Keratinocyte (primary cell): ENCODE measurements around the gene HEMK1. TPM values are rescaled to one million over a fixed set of nuclear protein-coding genes. Genes with fewer than 3 reads are reported as not detected.

Source experiments
- DNase-seq: peaks from one replicate; pipeline ENCODE4 v3.0.0-alpha.2; 2011; ENCODE audit warnings: low read depth, missing footprints, low spot score
- FAIRE-seq: peaks from 2 replicates; lab custom pipeline; 2011; peaks lifted over from hg19 to GRCh38; lab: Jason Lieb, UNC
- H2AFZ ChIP-seq: 2 replicates; pipeline ENCODE4 v1.6.0; 2012; ENCODE audit warnings: low read length, control low read depth, inconsistent platforms; ENCODE audit not compliant: control insufficient read depth
- H3K27ac ChIP-seq: 2 replicates; pipeline ENCODE4 v1.5.1; 2011; ENCODE audit warnings: low read length; ENCODE audit not compliant: control insufficient read depth, insufficient read depth
- H3K27me3 ChIP-seq: 3 replicates; pipeline ENCODE4 v1.6.0; 2011; ENCODE audit warnings: low read length; ENCODE audit not compliant: control insufficient read depth, insufficient read depth; ENCODE audit errors: extremely low read depth
- H3K36me3 ChIP-seq, 2 experiments: 2 replicates in 1 of 2; 3 replicates in 1 of 2; pipeline ENCODE4 v1.5.1; 2011; ENCODE audit warnings: low read length in 2 of 2, mild to moderate bottlenecking in 1 of 2; ENCODE audit not compliant: control insufficient read depth in 2 of 2, insufficient read depth in 2 of 2; ENCODE audit errors: extremely low read depth in 1 of 2
- H3K4me1 ChIP-seq: 3 replicates; pipeline ENCODE4 v1.5.1; 2011; ENCODE audit warnings: low read length; ENCODE audit not compliant: control insufficient read depth, insufficient read depth; ENCODE audit errors: extremely low read depth
- H3K4me2 ChIP-seq: 3 replicates; pipeline ENCODE4 v1.6.0; 2011; ENCODE audit warnings: low read depth, low read length; ENCODE audit not compliant: control insufficient read depth, insufficient read depth; ENCODE audit errors: extremely low read depth
- H3K4me3 ChIP-seq, 3 experiments: fragments of 200-600 bp in 1 of 3; sonication (generic) in 1 of 3; 2 replicates in 2 of 3; 3 replicates in 1 of 3; pipeline ENCODE4 v1.5.1; 2011 to 2016; ENCODE audit warnings: low read length in 3 of 3, mild to moderate bottlenecking in 3 of 3, control low read depth in 2 of 3, inconsistent platforms in 1 of 3, low read depth in 1 of 3, mixed read lengths in 1 of 3, mixed run types in 1 of 3, moderate library complexity in 1 of 3; ENCODE audit not compliant: control insufficient read depth in 2 of 3, insufficient read depth in 2 of 3; ENCODE audit errors: extremely low read depth in 1 of 3
- H3K79me2 ChIP-seq: 2 replicates; pipeline ENCODE4 v1.6.0; 2012; ENCODE audit warnings: low read length; ENCODE audit not compliant: control insufficient read depth, insufficient read depth
- H3K9ac ChIP-seq: 3 replicates; pipeline ENCODE4 v1.6.0; 2011; ENCODE audit warnings: low read length; ENCODE audit not compliant: control insufficient read depth, insufficient read depth; ENCODE audit errors: extremely low read depth
- H3K9me1 ChIP-seq: 3 replicates; pipeline ENCODE4 v1.6.0; 2011; ENCODE audit warnings: low read length; ENCODE audit not compliant: control insufficient read depth, insufficient read depth; ENCODE audit errors: extremely low read depth
- H3K9me3 ChIP-seq: 2 replicates; pipeline ENCODE4 v1.5.1; 2012; ENCODE audit warnings: low read depth, low read length; ENCODE audit not compliant: control insufficient read depth
- H4K20me1 ChIP-seq: 3 replicates; pipeline ENCODE4 v1.6.0; 2011; ENCODE audit warnings: low read length; ENCODE audit not compliant: control insufficient read depth, insufficient read depth; ENCODE audit errors: extremely low read depth
- EZH2 ChIP-seq: IDR thresholded peaks from one replicate; pipeline ENCODE4 v1.6.1; 2012; ENCODE audit warnings: inconsistent platforms, mild to moderate bottlenecking, low read length, moderate library complexity
- dilution Hi-C: fragments of 300-500 bp; cut with MboI; formaldehyde crosslinking; loops from one replicate; pipeline ENCODE4 v1.7.0; 2020; ENCODE audit warnings: low sequenced_read_pairs; ENCODE audit not compliant: extremely low pct_ligation_motif_present
- polyA plus RNA-seq, 5 experiments: library from polyadenylated mRNA; depleted of rRNA in 3 of 5; stranded (reverse) in 3 of 5; stranded (forward) in 1 of 5; unstranded in 1 of 5; fragments of >200 nt; gene quantifications; 1 replicate in 1 of 5; 2 replicates in 3 of 5; 3 replicates in 1 of 5; pipeline versions ENCODE4 v1.2.1 to v1.2.3, GENCODE V29; 2011 to 2012; ENCODE audit warnings: missing spikeins in 2 of 5, low read depth in 1 of 5, low replicate concordance in 1 of 5
- TF ChIP-seq, protein P1 (sequence below), 3 experiments: IDR thresholded peaks in 1 of 3; conservative IDR thresholded peaks in 1 of 3; optimal IDR thresholded peaks in 1 of 3; 2 replicates in 2 of 3; 3 replicates in 1 of 3; pipeline versions ENCODE3 to v1.5.1; 2011; ENCODE audit warnings: low read length in 3 of 3, mild to moderate bottlenecking in 3 of 3, moderate library complexity in 2 of 3, control low read depth in 1 of 3, inconsistent platforms in 1 of 3; ENCODE audit not compliant: insufficient read depth in 2 of 3; ENCODE audit errors: extremely low read depth in 1 of 3

HEMK1 gene
- polyA plus RNA-seq, 1 donor (not counting 4 experiments of a cell fraction or from before 2014, with no cell fraction given) = 13.0 TPM

- Histone ChIP-seq H3K9ac (no peak overlapping the region), H3K27ac (no peak overlapping the region), H3K4me3 (no peak overlapping the region), H2AFZ (no peak overlapping the region), H3K27me3 (peaks cover 18% of the 10 kb centered on the region), H3K9me3 (no peaks in the 10 kb centered on the region), H3K4me1 (peaks cover 7% of the 10 kb centered on the region), H3K9me1 (no peaks in the 10 kb centered on the region), H3K79me2 (no peaks in the 10 kb centered on the region), H4K20me1 (peaks cover 10% of the 10 kb centered on the region), H3K36me3 (no peaks in the 10 kb centered on the region), H3K4me2 (no peak overlapping the region)
- dilution Hi-C loops = no loop called here
- TF ChIP-seq EZH2 = no peak
- TF ChIP-seq, protein P1, sequence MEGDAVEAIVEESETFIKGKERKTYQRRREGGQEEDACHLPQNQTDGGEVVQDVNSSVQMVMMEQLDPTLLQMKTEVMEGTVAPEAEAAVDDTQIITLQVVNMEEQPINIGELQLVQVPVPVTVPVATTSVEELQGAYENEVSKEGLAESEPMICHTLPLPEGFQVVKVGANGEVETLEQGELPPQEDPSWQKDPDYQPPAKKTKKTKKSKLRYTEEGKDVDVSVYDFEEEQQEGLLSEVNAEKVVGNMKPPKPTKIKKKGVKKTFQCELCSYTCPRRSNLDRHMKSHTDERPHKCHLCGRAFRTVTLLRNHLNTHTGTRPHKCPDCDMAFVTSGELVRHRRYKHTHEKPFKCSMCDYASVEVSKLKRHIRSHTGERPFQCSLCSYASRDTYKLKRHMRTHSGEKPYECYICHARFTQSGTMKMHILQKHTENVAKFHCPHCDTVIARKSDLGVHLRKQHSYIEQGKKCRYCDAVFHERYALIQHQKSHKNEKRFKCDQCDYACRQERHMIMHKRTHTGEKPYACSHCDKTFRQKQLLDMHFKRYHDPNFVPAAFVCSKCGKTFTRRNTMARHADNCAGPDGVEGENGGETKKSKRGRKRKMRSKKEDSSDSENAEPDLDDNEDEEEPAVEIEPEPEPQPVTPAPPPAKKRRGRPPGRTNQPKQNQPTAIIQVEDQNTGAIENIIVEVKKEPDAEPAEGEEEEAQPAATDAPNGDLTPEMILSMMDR (optimal IDR thresholded peaks at IDR 0.05 in 1 of 3, IDR thresholded peaks at IDR 0.05 in 1 of 3, conservative IDR thresholded peaks at IDR 0.05 in 1 of 3; ENCODE audit: extremely low read depth in 1 of 3, insufficient read depth in 2 of 3, low read length in 3 of 3) = no peak
- FAIRE-seq (no peak), DNase-seq (no peak)
Measured at GRCh38 chr3:50521572-50521971, 47.8 kb upstream of the HEMK1 start.

GRCh38 chr3:50523279-50523811 lies 46.0 kb upstream of the HEMK1 start:
- Histone ChIP-seq H3K4me1 (peaks cover 7% of the 10 kb centered on the region), H3K27ac (no peak overlapping the region), H3K36me3 (no peaks in the 10 kb centered on the region), H2AFZ (no peak overlapping the region), H3K4me3 (no peak overlapping the region), H3K79me2 (no peaks in the 10 kb centered on the region), H3K27me3 (peaks cover 19% of the 10 kb centered on the region), H3K9ac (no peak overlapping the region), H4K20me1 (peaks cover 10% of the 10 kb centered on the region), H3K9me1 (no peaks in the 10 kb centered on the region), H3K4me2 (no peak overlapping the region), H3K9me3 (no peaks in the 10 kb centered on the region)
- dilution Hi-C loops = no loop called here
- DNase-seq (no peak), FAIRE-seq (no peak)
- TF ChIP-seq, protein P1 (optimal IDR thresholded peaks at IDR 0.05 in 1 of 3, IDR thresholded peaks at IDR 0.05 in 1 of 3, conservative IDR thresholded peaks at IDR 0.05 in 1 of 3; ENCODE audit: extremely low read depth in 1 of 3, insufficient read depth in 2 of 3, low read length in 3 of 3) = no peak
